HG03460 (cell line): ENCODE data around the gene SFMBT2.
A peak's percentile ranks its signal among the peaks of the same experiment; 100 is the strongest.

Experiments
- ATAC-seq: cut with Tn5 transposase; IDR thresholded peaks from one replicate; pipeline ENCODE4 v1.9.1; 2021; ENCODE audit not compliant: unreplicated experiment

The SFMBT2 gene

DNA sequence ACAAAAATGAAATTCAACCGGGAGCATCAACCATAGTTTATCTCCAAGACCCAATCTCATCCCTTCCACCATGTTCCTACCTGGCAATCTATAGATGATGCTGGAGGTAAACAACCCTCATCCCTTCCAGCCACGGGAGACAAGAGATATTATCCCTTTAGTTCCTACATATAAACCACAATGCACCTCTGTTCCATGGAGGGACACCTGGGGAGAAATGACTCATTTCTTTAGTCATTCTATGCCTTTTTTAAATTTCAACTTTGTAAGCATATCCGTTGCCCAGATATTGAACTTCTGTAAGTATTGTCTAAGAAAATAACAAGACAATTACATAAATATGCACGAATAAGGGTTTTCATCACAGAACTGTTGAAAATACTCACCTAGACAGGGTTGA is 15.5 kb upstream of the SFMBT2 start:
- no peak for ATAC-seq

DNA sequence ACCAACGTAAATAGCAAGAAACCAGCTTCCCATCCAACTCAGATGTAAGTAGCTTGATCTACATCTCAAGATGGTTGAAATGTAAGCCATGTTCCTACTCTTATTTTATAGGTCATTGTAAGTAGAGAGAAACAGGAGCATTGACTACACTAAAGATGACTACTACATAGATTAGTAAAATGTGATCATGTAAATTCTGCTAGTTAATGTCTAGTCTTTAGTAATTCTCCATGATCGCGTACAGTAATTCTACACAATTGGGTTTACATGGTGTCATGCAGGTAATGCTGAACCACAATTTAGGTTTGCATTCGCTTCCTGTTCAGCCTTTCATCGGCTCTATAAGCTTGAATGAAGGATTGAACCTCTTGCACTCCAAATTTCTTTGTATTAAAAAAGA is 14.9 kb upstream of the SFMBT2 start:
- ATAC-seq = no peak

DNA sequence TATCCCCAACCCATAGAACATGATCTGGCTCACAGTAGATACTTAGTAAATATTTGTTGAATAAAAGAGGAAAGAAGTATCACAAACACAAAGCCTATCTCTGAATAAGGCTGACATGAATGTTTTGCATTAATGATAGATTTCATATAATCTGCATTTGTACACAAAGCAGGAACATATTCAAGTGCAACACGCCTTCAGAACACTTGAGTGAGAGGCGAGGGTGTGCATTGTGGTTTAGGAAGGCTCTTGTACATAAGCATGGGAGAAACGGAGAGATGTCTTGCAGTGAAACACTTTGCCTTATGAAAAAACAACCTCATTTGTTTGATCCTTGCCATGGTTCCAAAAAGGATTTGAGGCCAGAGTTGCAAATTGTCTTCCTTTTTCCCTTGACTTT is 14.1 kb upstream of the SFMBT2 start:
- no peak for ATAC-seq

- no peak for ATAC-seq
These were observed 13.5 kb upstream of the SFMBT2 start for GRCh38 chr10:7424315-7424714.

DNA sequence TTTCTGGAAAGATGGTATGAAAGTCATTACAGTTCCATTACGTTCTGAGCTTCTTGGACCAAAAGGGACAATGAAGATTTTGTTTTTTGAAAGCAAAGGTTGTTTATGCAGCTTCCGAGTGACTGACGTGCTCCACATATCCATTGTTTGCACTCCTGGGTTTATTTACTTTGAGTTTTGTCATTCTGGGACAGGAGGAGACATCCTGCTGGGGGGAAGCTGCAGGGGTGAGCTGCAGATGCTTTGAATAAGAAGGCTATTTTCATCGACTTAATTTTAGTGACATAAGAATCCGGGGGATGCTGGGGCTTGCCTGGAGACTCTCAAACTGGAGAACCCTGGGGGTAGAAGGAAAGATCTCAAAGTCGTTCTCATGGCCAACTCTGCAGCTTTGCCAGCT is 12.7 kb upstream of the SFMBT2 start:
- no peak for ATAC-seq

DNA sequence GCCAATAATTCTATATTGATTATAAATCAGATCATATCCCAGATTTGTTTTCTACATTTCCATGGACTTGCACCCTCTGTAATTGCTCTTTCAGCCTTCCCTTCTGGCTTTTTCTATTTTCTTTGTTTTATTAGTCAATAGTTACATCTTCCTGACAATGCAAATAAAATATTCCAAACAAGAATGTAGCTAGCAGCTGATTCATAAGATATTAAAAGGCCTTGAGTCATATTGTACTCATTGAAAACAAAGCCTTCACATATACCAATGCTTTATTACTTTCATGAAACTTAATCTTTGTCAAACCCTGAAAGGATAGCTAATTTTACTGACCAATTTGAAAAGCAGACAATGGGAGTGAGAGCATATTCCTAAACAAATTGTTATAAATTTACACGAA is 10.7 kb upstream of the SFMBT2 start:
- ATAC-seq = no peak

GRCh38 chr10:7419998-7420397 is 9.2 kb upstream of the SFMBT2 start:
- ATAC-seq = no peak

GRCh38 chr10:7417807-7418206 is 7.0 kb upstream of the SFMBT2 start:
- ATAC-seq = no peak

GRCh38 chr10:7417103-7417623 is 6.3 kb upstream of the SFMBT2 start:
- no peak for ATAC-seq

DNA sequence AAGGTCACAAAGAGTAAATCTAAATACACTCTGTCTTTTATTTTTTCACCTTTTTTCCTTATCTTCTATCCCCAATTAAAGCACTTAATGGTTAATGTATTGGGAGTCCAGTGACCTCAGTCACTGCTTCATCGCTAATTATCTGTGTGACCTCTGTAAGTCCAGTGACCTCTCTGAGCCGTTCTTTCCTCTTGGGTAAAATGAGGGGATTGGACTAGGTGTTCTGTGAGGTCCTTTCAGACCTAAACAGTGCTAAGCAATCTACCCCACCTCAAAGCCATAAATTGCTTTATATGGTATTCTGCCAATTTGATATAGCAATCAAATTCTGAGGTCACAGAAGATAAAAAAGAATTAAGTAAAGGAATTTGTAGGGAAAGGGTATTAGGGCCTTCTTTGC is 3.9 kb upstream of the SFMBT2 start:
- ATAC-seq = no peak

DNA sequence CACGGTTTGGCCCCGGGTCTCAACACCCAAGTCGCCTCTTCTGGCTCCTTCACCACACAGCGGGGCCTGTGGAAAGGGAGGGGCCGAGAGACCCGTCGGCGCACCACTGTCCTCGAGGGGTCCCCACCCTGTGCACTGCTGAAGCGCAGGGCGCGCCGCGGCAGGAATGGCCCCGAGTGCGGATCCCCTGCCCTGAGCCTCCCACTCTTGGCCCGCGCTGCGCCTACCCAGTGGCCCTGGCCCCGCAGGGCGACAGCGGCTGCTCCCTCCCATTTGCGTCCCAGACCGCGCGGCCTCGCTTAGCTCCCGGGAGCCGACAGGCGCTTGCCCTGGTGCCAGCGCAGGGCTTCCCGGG is 2.1 kb upstream of the SFMBT2 start:
- ATAC-seq = no peak

- no peak for ATAC-seq
These were observed 1.5 kb upstream of the SFMBT2 start for GRCh38 chr10:7412237-7412927.

GRCh38 chr10:7411671-7412128 is 866 bp upstream of the SFMBT2 start:
- no peak for ATAC-seq

DNA sequence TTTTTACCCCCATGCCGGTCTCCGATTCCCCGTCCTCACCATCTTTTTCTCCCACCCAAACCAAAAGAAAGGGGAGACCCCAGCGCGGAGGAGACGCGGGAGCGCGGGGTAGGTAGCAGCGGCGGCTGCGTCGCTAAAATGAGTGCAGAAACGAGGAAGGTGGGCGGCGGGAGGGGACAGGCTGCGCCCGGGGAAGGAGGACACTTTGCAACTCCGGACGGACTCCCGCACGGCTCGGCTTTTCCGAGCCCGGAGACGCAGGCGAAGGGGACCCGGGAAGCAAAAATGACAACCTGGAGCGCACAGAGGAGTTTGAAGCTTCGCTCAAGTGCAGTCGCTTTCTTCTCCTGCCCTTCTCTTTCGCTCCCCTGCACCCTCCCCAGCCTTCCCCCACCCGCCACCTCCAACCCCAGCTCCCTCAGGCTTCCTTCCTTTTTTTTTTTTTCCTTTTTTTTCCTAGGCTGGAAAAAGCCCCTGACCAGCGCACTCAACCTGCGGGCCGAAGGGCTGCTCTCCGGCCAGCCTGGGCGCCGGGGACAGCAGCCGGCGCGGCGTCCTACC is 453 bp downstream of the SFMBT2 start:
- no peak for ATAC-seq

DNA sequence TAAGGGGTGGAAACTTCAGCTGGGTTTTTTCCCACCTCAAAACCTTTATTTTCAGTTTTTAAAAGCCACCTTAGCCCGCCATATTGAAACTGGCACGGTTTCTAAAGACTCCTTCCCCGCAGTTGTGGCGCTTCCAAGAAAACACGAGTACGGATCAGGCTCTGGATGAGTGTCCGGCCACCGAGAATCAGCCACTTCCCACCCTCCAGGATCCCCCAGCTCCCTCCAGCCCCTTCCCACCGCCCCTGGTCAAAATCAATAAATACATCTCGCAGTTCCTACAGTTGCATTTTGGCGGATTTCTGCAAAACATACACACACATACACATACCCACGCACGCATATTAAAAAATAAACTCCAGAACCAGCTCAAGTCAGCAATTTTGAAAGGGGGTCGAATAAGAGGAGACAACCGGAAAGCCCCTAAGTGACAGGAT is 1.1 kb downstream of the SFMBT2 start:
- ATAC-seq = peak; percentile 1

- peak; percentile 38 for ATAC-seq
These were observed 1.6 kb downstream of the SFMBT2 start for GRCh38 chr10:7409045-7409731.

DNA sequence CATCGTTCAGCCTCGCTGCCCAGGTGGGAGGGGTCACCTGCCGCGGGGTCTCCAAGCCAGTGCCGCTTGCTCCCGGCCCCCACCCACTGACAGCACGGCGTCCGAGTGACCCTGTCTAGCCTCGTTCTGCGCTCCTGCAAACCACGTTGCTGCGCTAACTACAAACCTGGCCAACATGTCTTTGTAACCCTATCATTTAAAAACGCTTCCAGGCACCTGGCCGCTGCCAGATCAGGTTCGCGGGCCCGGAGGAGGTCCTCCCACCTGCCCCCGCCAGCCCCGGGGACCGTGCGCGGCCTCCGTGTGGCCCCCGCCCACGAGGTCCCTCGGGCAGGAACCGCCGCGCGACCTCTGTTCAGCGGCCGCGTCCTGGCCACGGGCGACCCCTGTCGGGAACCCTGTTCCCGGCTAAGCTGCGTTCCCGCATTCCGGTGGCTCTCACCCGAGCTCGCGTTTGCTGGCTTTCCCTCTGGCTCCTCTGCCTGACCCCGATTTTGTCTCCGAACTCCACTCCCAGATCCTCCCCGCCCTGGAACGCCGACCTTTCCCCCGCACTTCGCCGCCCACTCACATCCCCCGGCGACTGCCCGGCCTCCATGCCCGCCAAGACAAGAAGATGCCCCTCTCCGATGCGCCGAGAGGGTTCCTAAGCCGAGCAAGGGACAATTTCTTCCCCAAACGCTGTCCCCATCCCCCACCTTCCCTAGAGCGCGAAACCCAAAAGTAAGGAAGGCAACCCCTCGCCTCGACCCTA is 2.4 kb downstream of the SFMBT2 start:
- ATAC-seq = peak; percentile 26

DNA sequence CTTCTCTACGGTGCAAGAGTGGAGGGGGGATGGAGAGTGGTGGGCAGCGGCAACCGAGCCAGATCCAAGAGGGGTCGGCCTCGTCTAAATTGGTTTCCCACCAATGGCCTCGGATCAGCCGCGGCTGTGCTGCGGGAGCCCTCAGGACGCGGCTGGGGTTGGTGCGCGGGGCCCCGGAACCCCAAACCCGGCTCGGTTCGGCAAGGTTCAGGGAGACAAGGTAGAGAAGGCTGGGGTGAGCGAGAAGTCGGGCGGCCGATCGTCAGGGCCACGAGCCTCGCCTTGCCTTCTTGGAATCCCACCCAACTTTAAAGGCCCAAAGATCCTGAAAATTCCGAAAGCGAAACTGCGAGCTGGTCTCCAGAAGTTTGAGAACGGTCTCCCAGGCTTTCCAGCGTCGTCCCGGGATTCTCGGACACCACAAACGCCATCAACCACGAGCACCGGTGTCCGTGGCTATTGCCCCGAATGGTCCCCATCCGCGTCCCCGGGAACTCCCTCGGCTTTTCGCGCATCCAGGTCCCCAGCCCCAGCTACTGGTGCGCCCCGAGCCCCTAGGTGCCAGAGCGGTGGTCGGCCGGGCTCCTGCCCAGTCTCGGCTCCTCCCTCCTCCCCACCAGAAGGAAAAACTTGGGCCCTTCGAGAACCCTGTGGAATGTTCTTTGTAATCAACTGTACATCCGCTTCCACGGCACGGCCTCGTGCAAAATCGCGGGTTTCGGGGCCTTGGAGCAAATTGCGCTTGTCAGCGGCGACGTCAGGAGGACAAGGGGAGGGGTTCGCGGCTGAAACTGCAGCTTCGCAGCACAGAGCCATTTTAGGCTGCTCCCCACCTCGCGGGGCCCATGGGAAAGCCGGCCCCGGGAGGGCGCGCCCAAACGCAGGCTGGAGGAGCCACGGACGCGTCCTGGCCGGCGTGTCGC is 3.2 kb downstream of the SFMBT2 start:
- ATAC-seq = peak; percentile 16

GRCh38 chr10:7406712-7407333 is 4.0 kb downstream of the SFMBT2 start:
- ATAC-seq = no peak

DNA sequence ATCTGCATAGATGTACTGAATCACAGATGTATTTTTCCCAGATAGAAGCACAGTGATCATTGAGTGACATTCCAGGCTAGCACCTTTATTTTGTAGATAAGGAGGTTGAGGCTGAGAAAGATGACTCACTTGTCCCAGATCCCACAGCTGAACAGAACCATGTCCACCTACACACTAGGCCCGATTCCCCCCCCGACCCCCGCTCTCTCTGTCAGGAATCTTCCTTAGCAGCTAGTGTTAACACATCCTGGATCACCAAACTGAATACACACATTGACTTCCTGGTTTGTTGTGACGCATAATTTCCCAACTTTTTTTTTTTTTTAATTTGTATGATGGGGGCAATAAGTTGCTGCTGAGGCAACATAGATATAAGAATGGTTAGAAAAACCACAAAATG is 5.2 kb downstream of the SFMBT2 start:
- ATAC-seq = no peak
